OCI-LY1 (cell line): ENCODE measurements around the gene NMT2.

ENCODE experiments used
- H2AFZ ChIP-seq: fragments of 200-600 bp; sonication (generic), shearing (Covaris generic); 2 replicates; pipeline ENCODE4 v1.6.0; 2014; ENCODE audit warnings: antibody characterized with exemption, mild to moderate bottlenecking, low read length
- H3F3A ChIP-seq: fragments of 200-600 bp; sonication (generic), shearing (Covaris generic); 2 replicates; pipeline ENCODE4 v1.6.0; 2014; ENCODE audit warnings: mild to moderate bottlenecking, antibody characterized with exemption, low read length, moderate library complexity; ENCODE audit not compliant: insufficient read depth
- H3K27ac ChIP-seq: fragments of 200-600 bp; sonication (generic); 2 replicates; pipeline ENCODE4 v1.5.1; 2014; ENCODE audit warnings: low read length, mixed run types, mild to moderate bottlenecking, low read depth; ENCODE audit not compliant: poor library complexity, severe bottlenecking
- H3K27me3 ChIP-seq: fragments of 200-600 bp; sonication (generic); 2 replicates; pipeline ENCODE4 v1.6.0; 2014; ENCODE audit warnings: antibody characterized with exemption, mild to moderate bottlenecking, low read length, moderate library complexity; ENCODE audit not compliant: insufficient read depth
- H3K36me3 ChIP-seq: fragments of 200-600 bp; sonication (generic); 2 replicates; pipeline ENCODE4 v1.6.1; 2014; ENCODE audit warnings: mild to moderate bottlenecking, antibody characterized with exemption, low read length, moderate library complexity, mixed read lengths; ENCODE audit not compliant: insufficient read depth
- H3K4me1 ChIP-seq: fragments of 200-600 bp; sonication (generic); 2 replicates; pipeline ENCODE4 v1.5.1; 2014; ENCODE audit warnings: mild to moderate bottlenecking, low read length, moderate library complexity; ENCODE audit not compliant: insufficient read depth, severe bottlenecking
- H3K4me2 ChIP-seq: fragments of 200-600 bp; sonication (generic), shearing (Covaris generic); 2 replicates; pipeline ENCODE4 v1.6.1; 2014; ENCODE audit warnings: low read length
- H3K4me3 ChIP-seq: fragments of 200-600 bp; sonication (generic); 2 replicates; pipeline ENCODE4 v1.5.1; 2014; ENCODE audit warnings: low read length, low read depth, mild to moderate bottlenecking, mixed read lengths; ENCODE audit not compliant: poor library complexity, severe bottlenecking
- H3K79me2 ChIP-seq: fragments of 200-600 bp; shearing (Covaris generic); 2 replicates; pipeline ENCODE4 v1.6.1; 2016; ENCODE audit warnings: mixed run types, low read length, mixed read lengths; ENCODE audit not compliant: insufficient read depth
- H3K9ac ChIP-seq: fragments of 200-600 bp; sonication (generic), shearing (Covaris generic); 2 replicates; pipeline ENCODE4 v1.6.1; 2014; ENCODE audit warnings: mild to moderate bottlenecking, low read length, mixed read lengths
- H3K9me2 ChIP-seq: fragments of 200-600 bp; sonication (generic), shearing (Covaris generic); 2 replicates; pipeline ENCODE4 v1.6.1; 2014; ENCODE audit warnings: low read depth, mild to moderate bottlenecking, low read length, mixed read lengths
- H3K9me3 ChIP-seq: fragments of 200-600 bp; shearing (Covaris generic); 2 replicates; pipeline ENCODE4 v1.6.1; 2014; ENCODE audit warnings: low read length, mixed read lengths
- H4K20me1 ChIP-seq: fragments of 200-600 bp; sonication (generic), shearing (Covaris generic); 2 replicates; pipeline ENCODE4 v1.6.0; 2016; ENCODE audit warnings: mild to moderate bottlenecking, low read length; ENCODE audit not compliant: insufficient read depth
- EZH2 ChIP-seq: fragments of 200-600 bp; sonication (generic), shearing (Covaris generic); IDR thresholded peaks from 2 replicates; pipeline ENCODE4 v1.8.0; 2017; ENCODE audit warnings: borderline replicate concordance, mixed run types, mild to moderate bottlenecking, antibody characterized with exemption, low read length, moderate library complexity, mixed read lengths
- TF ChIP-seq, protein P1 (sequence below): fragments of 200-600 bp; sonication (generic), shearing (Covaris generic); IDR thresholded peaks from 2 replicates; pipeline ENCODE4 v1.5.1; 2017; ENCODE audit warnings: mild to moderate bottlenecking, antibody characterized with exemption, low read length, moderate library complexity, mixed read lengths

Gene NMT2

DNA sequence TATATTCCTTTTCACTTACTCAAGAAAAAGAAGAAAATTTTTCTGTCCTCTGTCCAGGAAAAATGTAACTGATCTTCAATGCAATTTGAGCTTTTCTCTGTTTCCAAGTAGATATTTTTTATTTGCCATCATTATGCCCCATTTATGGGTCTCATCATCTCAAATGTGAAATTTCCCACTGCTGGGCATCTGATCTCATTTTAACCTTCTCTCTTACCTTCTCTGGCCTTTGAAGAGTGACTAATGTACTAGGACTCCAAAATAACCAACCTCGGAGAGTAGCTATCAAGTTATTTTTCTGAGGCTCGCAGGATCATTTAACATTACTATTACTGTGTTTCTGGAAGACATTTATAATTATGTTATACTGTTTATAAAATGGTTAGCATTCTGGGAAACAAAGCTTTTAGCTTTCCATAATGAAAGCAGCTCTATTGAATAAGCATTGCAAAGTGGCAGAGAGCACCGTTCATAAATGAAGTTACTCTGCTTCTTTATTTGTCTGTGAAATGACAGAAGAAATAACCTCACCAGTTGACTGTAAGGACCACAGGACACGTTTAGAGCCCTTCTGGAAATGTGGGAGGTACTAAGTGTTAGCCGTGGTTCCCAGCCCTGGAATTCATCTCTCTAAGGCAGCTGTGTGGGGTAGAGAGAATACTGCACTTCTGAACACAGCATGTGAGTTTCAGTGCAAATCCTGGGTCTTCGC, 33.3 kb upstream of the NMT2 start:
- H3K4me1 ChIP-seq = no peaks in the 10 kb centered on the region
- H3K4me2 ChIP-seq = no peak overlapping the region
- no peaks in the 10 kb centered on the region for H4K20me1 ChIP-seq
- H3K27me3 ChIP-seq = no peaks in the 10 kb centered on the region
- no peak overlapping the region for H3K9ac ChIP-seq
- no peak for TF ChIP-seq EZH2
- TF ChIP-seq, protein P1, sequence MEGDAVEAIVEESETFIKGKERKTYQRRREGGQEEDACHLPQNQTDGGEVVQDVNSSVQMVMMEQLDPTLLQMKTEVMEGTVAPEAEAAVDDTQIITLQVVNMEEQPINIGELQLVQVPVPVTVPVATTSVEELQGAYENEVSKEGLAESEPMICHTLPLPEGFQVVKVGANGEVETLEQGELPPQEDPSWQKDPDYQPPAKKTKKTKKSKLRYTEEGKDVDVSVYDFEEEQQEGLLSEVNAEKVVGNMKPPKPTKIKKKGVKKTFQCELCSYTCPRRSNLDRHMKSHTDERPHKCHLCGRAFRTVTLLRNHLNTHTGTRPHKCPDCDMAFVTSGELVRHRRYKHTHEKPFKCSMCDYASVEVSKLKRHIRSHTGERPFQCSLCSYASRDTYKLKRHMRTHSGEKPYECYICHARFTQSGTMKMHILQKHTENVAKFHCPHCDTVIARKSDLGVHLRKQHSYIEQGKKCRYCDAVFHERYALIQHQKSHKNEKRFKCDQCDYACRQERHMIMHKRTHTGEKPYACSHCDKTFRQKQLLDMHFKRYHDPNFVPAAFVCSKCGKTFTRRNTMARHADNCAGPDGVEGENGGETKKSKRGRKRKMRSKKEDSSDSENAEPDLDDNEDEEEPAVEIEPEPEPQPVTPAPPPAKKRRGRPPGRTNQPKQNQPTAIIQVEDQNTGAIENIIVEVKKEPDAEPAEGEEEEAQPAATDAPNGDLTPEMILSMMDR = no peak
- no peaks in the 10 kb centered on the region for H3K79me2 ChIP-seq
- no peaks in the 10 kb centered on the region for H3K36me3 ChIP-seq
- H3K27ac ChIP-seq = no peak overlapping the region
- no peak overlapping the region for H2AFZ ChIP-seq
- H3F3A ChIP-seq = no peaks in the 10 kb centered on the region
- no peaks in the 10 kb centered on the region for H3K9me3 ChIP-seq
- H3K4me3 ChIP-seq = no peak overlapping the region
- no peaks in the 10 kb centered on the region for H3K9me2 ChIP-seq

GRCh38 chr10:15200626-15201025, 32.1 kb upstream of the NMT2 start:
- Histone ChIP-seq H3K9me2 (no peaks in the 10 kb centered on the region), H3K4me2 (no peak overlapping the region), H3K9ac (no peak overlapping the region), H3K9me3 (no peaks in the 10 kb centered on the region), H3K36me3 (no peaks in the 10 kb centered on the region), H3K4me1 (no peaks in the 10 kb centered on the region), H3F3A (no peaks in the 10 kb centered on the region), H2AFZ (no peak overlapping the region), H3K27ac (no peak overlapping the region), H4K20me1 (no peaks in the 10 kb centered on the region), H3K27me3 (no peaks in the 10 kb centered on the region), H3K4me3 (no peak overlapping the region), H3K79me2 (no peaks in the 10 kb centered on the region)
- TF ChIP-seq, protein P1 = no peak
- TF ChIP-seq EZH2 = no peak

GRCh38 chr10:15197911-15198310, 29.4 kb upstream of the NMT2 start:
- Histone ChIP-seq H3K9me2 (no peaks in the 10 kb centered on the region), H3K27me3 (no peaks in the 10 kb centered on the region), H3K36me3 (no peaks in the 10 kb centered on the region), H3K9me3 (no peaks in the 10 kb centered on the region), H3K79me2 (no peaks in the 10 kb centered on the region), H3K4me2 (no peak overlapping the region), H3F3A (no peaks in the 10 kb centered on the region), H2AFZ (no peak overlapping the region), H3K4me3 (no peak overlapping the region), H3K9ac (no peak overlapping the region), H3K4me1 (no peaks in the 10 kb centered on the region), H3K27ac (no peak overlapping the region), H4K20me1 (no peaks in the 10 kb centered on the region)
- TF ChIP-seq EZH2 = no peak

DNA sequence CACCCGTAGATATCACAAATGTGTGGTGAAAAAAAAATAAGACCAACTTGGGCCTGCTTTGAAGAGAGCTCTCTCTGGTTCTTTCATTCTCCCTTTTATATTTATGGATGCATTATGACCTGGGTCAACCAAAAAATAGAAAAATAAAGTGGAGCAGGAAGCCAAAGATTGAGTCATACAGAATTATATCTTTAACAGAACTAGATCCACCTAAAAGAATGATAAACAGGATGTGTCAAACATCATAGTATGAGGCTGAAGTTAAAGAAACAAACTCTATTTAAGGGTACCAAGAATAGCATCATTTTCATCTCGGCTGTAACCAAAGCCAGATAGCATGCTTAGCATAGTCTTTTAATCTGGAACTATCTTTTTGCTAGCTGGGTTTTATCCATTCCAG, 28.8 kb upstream of the NMT2 start:
- H3K4me3 ChIP-seq = no peak overlapping the region
- H3K9me3 ChIP-seq = no peaks in the 10 kb centered on the region
- H3K27me3 ChIP-seq = no peaks in the 10 kb centered on the region
- no peak overlapping the region for H2AFZ ChIP-seq
- no peaks in the 10 kb centered on the region for H3K79me2 ChIP-seq
- H4K20me1 ChIP-seq = no peaks in the 10 kb centered on the region
- H3K9ac ChIP-seq = no peak overlapping the region
- no peaks in the 10 kb centered on the region for H3K36me3 ChIP-seq
- no peaks in the 10 kb centered on the region for H3K4me1 ChIP-seq
- no peaks in the 10 kb centered on the region for H3F3A ChIP-seq
- no peak overlapping the region for H3K4me2 ChIP-seq
- TF ChIP-seq EZH2 = no peak
- TF ChIP-seq, protein P1 = no peak
- no peak overlapping the region for H3K27ac ChIP-seq
- H3K9me2 ChIP-seq = no peaks in the 10 kb centered on the region
